HCT116 (cell line): ENCODE data around the gene APOB.

ENCODE experiments used
- CBX3 ChIP-seq: IDR thresholded peaks from 2 replicates; pipeline ENCODE4 v1.6.1; 2012; ENCODE audit warnings: low read depth
- EGR1 ChIP-seq: IDR thresholded peaks from 2 replicates; pipeline ENCODE4 v1.6.1; 2012; ENCODE audit warnings: low read depth
- EZH2 ChIP-seq: fragments of 200-600 bp; sonication (generic); IDR thresholded peaks from 2 replicates; pipeline ENCODE4 v1.6.1; 2017; ENCODE audit warnings: antibody characterized with exemption, mixed run types
- MAX ChIP-seq: IDR thresholded peaks from 2 replicates; pipeline ENCODE4 v1.6.1; 2012
- POLR2A ChIP-seq: IDR thresholded peaks from 2 replicates; pipeline ENCODE4 v1.7.0; 2011; ENCODE audit warnings: borderline replicate concordance; ENCODE audit not compliant: insufficient read depth, insufficient read length; ENCODE audit errors: extremely low read depth
- POLR2AphosphoS5 ChIP-seq: IDR thresholded peaks from 2 replicates; pipeline ENCODE4 v1.6.1; 2011; ENCODE audit warnings: mild to moderate bottlenecking, low read depth, low read length, moderate library complexity
- REST ChIP-seq: IDR thresholded peaks from 2 replicates; pipeline ENCODE4 v1.6.1; 2012; ENCODE audit warnings: low read depth
- YY1 ChIP-seq: IDR thresholded peaks from 2 replicates; pipeline ENCODE4 v1.6.1; 2011; ENCODE audit warnings: low read length, low read depth, moderate library complexity, mild to moderate bottlenecking; ENCODE audit not compliant: insufficient replicate concordance; ENCODE audit errors: extremely low read depth
- TF ChIP-seq, protein P1 (sequence below), 3 experiments: fragments of 200-600 bp in 1 of 3; sonication (generic) in 1 of 3; IDR thresholded peaks in 2 of 3; conservative IDR thresholded peaks in 1 of 3; 2 replicates each; pipeline ENCODE4 v1.5.1; 2012 to 2017; ENCODE audit warnings: low read depth in 2 of 3, low read length in 2 of 3, antibody characterized with exemption in 1 of 3, borderline replicate concordance in 1 of 3, control low read depth in 1 of 3, mild to moderate bottlenecking in 1 of 3, mixed read lengths in 1 of 3, mixed run types in 1 of 3, moderate library complexity in 1 of 3; ENCODE audit not compliant: insufficient read depth in 1 of 3

DNA sequence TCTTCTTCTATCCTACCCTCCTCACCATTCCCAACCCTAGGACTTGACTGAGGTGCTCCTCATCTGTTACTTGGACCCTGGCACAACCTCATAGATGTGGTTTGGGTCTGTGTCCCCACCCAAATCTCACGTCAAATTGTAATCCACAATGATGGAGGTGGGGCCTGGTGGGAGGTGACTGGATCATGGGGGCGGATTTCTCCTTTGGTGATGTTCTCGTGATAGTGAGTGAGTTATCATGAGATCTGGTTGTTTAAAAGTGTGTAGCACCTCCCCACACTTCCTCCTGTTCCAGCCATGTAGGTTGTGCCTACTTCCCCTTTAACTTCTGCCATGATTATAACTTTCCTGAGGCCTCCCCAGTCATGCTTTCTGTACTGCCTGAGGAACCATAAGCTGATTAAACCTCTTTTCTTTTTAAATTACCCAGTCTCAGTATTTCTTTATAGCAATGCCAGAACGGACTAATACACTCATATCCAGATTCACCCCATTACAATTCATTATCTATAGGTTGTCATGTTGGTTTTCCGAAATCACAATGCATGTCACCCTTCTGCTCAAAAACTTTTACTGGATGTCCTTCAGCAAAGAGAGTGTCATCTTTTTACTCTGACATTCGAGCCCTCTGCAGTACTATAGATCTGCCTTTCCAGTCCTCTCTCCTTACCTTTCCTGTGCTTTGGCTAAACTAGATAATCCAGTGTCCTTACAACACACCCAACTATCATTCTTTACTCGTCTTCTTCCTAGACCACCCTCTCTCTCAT is 45.7 kb downstream of the APOB start:
- TF ChIP-seq POLR2A (no peak), POLR2AphosphoS5 (no peak), MAX (no peak), CBX3 (no peak), REST (no peak), YY1 (no peak), EZH2 (no peak), EGR1 (no peak)
- TF ChIP-seq, protein P1, sequence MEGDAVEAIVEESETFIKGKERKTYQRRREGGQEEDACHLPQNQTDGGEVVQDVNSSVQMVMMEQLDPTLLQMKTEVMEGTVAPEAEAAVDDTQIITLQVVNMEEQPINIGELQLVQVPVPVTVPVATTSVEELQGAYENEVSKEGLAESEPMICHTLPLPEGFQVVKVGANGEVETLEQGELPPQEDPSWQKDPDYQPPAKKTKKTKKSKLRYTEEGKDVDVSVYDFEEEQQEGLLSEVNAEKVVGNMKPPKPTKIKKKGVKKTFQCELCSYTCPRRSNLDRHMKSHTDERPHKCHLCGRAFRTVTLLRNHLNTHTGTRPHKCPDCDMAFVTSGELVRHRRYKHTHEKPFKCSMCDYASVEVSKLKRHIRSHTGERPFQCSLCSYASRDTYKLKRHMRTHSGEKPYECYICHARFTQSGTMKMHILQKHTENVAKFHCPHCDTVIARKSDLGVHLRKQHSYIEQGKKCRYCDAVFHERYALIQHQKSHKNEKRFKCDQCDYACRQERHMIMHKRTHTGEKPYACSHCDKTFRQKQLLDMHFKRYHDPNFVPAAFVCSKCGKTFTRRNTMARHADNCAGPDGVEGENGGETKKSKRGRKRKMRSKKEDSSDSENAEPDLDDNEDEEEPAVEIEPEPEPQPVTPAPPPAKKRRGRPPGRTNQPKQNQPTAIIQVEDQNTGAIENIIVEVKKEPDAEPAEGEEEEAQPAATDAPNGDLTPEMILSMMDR (IDR thresholded peaks at IDR 0.05 in 2 of 3, conservative IDR thresholded peaks at IDR 0.05 in 1 of 3; ENCODE audit: borderline replicate concordance in 1 of 3, insufficient read depth in 1 of 3, low read depth in 2 of 3, low read length in 2 of 3): no peak
